NB4 (cell line): ENCODE measurements around the gene CDH4.

Experiments
- DNase-seq: peaks from one replicate; pipeline ENCODE4 v3.0.0; 2010; ENCODE audit warnings: low read depth
- H3K4me3 ChIP-seq: one replicate; pipeline ENCODE4 v1.5.1; 2011; ENCODE audit warnings: mild to moderate bottlenecking, low read depth, low read length, moderate library complexity
- MYC ChIP-seq: IDR thresholded peaks from 2 replicates; pipeline ENCODE4 v1.6.1; 2011; ENCODE audit warnings: low read depth, low read length
- POLR2A ChIP-seq: IDR thresholded peaks from 2 replicates; pipeline ENCODE4 v1.6.1; 2011; ENCODE audit warnings: mild to moderate bottlenecking; ENCODE audit not compliant: insufficient read length; ENCODE audit errors: extremely low read depth
- TF ChIP-seq, protein P1 (sequence below): IDR thresholded peaks from one replicate; pipeline ENCODE4 v1.5.1; 2012; ENCODE audit warnings: low read depth, low read length
- TF ChIP-seq, protein P2 (sequence below): IDR thresholded peaks from 2 replicates; pipeline ENCODE4 v1.6.1; 2011; ENCODE audit warnings: low read depth, low read length

The CDH4 gene

DNA sequence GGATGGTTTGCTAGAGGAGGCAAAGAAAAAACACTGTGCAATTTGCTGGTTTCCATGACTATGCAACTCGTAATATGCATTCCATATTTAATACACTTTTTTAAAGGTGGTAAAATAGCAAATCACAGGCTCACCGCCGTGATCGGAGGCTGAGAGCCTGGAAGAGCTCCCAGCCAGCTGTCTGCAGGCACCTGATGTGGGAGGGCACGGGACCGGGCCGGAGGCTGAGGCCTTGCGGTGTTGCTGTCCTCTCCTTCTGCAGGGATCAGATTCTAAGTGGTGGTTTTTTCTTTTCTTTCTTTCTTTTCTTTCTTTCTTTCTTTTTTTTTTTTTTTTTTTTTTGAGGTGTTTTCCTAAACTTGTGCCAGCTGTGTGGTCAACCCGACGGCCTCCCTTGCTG, 282.3 kb downstream of the CDH4 start:
- no peak overlapping the region for H3K4me3 ChIP-seq
- TF ChIP-seq POLR2A (no peak), MYC (no peak)
- TF ChIP-seq, protein P1, sequence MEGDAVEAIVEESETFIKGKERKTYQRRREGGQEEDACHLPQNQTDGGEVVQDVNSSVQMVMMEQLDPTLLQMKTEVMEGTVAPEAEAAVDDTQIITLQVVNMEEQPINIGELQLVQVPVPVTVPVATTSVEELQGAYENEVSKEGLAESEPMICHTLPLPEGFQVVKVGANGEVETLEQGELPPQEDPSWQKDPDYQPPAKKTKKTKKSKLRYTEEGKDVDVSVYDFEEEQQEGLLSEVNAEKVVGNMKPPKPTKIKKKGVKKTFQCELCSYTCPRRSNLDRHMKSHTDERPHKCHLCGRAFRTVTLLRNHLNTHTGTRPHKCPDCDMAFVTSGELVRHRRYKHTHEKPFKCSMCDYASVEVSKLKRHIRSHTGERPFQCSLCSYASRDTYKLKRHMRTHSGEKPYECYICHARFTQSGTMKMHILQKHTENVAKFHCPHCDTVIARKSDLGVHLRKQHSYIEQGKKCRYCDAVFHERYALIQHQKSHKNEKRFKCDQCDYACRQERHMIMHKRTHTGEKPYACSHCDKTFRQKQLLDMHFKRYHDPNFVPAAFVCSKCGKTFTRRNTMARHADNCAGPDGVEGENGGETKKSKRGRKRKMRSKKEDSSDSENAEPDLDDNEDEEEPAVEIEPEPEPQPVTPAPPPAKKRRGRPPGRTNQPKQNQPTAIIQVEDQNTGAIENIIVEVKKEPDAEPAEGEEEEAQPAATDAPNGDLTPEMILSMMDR = no peak
- TF ChIP-seq, protein P2, sequence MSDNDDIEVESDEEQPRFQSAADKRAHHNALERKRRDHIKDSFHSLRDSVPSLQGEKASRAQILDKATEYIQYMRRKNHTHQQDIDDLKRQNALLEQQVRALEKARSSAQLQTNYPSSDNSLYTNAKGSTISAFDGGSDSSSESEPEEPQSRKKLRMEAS = no peak
- no peak for DNase-seq

DNA sequence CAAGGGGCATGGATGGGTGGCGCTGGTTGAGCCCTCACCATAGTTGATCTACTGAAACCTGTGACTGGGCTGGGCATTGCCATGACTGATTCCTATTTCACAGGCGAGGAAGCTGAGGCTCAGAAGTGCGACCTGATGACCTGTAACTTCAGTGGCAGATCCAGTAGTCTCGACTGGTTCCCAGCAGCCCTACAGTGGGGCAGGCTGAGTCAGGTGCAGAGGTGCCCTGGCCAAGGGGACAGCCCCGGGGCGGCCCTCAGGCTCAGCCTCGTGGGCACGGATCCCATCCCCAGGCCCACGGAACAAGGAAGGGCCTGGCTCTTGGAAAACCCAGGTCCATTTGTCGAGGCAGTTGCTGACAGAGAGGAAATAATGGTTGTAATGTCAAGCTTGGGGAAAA, 283.0 kb downstream of the CDH4 start:
- DNase-seq = no peak
- TF ChIP-seq MYC = no peak
- TF ChIP-seq, protein P2 = no peak
- TF ChIP-seq POLR2A = no peak
- TF ChIP-seq, protein P1 = no peak
- H3K4me3 ChIP-seq = no peak overlapping the region

DNA sequence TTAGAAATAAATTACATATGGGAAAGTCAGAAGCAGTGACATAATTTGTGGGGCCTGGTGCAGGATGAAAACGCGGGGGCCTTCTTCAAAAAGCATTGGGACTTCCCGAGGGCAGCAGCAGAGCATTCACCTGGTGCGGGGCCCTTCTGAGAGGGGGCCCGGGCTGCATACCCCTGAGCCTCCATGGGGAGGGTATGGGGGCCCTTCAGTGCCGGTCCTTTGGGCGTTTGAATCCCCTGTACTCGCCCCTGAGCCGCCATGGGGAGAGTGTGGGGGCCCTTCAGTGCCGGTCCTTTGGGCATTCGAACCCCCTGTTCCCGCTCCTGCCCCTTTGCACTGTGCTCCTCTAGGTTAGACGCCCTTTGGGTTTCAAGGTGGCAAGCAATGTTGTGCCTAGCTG, 283.5 kb downstream of the CDH4 start:
- TF ChIP-seq, protein P2 = no peak
- no peak for TF ChIP-seq MYC
- no peak for TF ChIP-seq POLR2A
- TF ChIP-seq, protein P1 = no peak
- no peak for DNase-seq

DNA sequence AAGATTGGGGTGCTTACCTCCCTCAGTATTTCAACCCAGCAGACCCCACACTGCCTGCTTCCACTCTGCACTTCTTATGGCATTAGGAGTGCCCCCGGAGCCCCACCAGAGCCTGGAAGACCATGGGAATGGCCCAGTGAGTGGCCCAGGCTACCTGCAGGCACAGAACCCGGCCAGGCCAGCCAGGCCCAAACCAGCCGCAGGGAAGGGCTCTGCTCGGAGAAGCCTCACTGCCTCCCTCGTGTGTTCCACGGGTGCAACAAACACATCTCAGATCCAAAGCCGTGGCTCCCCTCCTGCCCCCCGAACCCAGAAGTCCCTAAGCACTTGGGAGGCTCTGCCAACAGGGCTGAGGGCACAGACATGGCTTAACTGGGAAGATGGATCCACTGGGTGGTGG, 283.9 kb downstream of the CDH4 start:
- no peak for TF ChIP-seq MYC
- TF ChIP-seq, protein P1 = no peak
- TF ChIP-seq, protein P2 = no peak
- no peak for TF ChIP-seq POLR2A
- DNase-seq = no peak
- no peak overlapping the region for H3K4me3 ChIP-seq

More for the DNA sequence above, 283.5 kb downstream of the CDH4 start:
- no peak overlapping the region for H3K4me3 ChIP-seq

DNA sequence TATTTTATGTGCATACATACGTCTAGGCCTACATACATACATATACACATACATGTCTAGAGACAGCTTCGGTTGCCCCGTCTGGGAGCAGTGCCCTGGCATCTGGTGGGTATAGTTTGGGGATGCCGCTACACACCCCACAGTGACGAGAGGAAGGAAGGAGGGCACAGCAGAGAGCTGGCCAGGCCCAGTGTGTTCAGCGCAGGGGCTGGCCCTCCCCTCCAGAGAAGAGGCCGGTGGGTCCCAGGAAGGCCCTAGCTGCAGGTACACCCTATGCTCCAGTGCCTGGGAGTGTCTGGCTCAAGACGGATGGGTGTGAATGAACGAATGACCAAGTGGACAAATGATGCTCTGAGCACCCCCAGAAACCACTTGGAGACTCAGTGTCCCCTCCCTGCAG, 284.6 kb downstream of the CDH4 start:
- TF ChIP-seq POLR2A = no peak
- TF ChIP-seq, protein P2 = no peak
- no peak for TF ChIP-seq MYC
- TF ChIP-seq, protein P1 = no peak
- H3K4me3 ChIP-seq = no peak overlapping the region
- no peak for DNase-seq

DNA sequence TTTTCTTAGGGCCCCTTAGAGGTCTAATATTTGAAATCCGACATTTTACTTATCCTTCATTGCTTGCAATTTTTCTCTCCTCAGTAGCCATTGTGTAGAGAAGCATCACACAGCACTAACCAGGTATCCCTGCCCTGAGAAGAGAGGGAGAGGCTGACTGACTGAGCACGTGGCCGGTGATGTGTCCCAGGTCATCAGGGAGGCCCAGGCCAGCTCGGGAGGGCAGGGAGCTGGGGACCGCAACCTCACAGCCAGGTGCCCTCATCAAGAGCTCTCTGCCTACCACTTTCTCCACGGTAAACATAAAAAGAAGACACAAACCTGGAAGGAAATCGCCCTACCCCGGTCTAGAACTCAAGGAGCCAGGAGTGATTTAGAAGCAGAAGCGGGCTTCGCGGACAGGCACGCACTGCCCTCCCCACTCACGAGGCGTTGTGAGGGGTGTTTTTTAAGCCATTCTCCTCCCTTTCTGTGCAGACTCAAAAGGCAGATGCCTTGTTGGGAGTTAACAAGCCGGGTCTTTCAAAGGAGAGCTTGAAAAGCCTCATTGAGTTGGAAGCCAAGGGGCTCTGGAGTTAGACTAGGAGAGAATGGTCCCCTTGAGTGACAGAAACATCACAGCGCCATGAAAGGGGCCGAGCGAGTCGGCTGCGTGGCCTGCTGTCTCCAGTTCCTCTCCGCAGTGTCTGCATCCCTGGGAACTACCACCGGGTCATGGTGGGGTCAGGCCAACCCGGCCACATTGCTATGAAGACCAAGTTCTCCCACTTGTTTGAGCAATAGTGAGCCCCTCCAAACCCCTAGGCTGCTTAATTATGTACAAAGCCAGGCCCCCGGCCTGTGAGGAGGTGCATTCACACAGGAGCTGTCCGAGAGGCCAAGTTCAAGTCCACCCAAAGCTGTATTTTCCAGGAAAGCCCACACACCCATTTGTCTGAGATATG, 285.4 kb downstream of the CDH4 start:
- no peak for TF ChIP-seq MYC
- DNase-seq = no peak
- H3K4me3 ChIP-seq = no peak overlapping the region
